A549 (cell line): ENCODE results near the gene PRKAR1B. TPM values are rescaled to one million over a fixed set of nuclear protein-coding genes. Genes with fewer than 3 reads are reported as not detected.

Source experiments
- ATAC-seq, 2 experiments: fragments of 200-7000 bp in 1 of 2; fragments of >200 bp in 1 of 2; cut with Nextera tagmentation in 1 of 2; cut with Tn5 transposase in 1 of 2; 3 replicates each; pipeline versions ENCODE4 v1.8.0 to v1.9.1; 2018 to 2020; ENCODE audit warnings: mild to moderate bottlenecking in 1 of 2, moderate library complexity in 1 of 2
- CTCF ChIA-PET: fragments of 300-600 bp; sonication (Branson Sonifier 250); formaldehyde crosslinking; extraction: SDS; loops from one replicate; lab custom pipeline; 2021; ENCODE audit warnings: antibody characterized with exemption, inconsistent platforms; lab: Yijun Ruan, JAX
- POLR2A ChIA-PET: fragments of 350-600 bp; formaldehyde crosslinking; extraction: SDS; loops from one replicate; lab custom pipeline; 2021; ENCODE audit warnings: antibody characterized with exemption, inconsistent platforms; lab: Yijun Ruan, JAX
- DNase-seq, 2 experiments: peaks; one replicate each; pipeline versions ENCODE4 v3.0.0 to v3.0.0-alpha.2; 2011 to 2016; ENCODE audit warnings: low read depth in 1 of 2, low spot score in 1 of 2
- FAIRE-seq: peaks from 2 replicates; lab custom pipeline; 2011; peaks lifted over from hg19 to GRCh38; lab: Jason Lieb, UNC
- H3K27ac ChIP-seq, 2 experiments: fragments of >200 bp; sonication (Bioruptor Twin); formaldehyde crosslinking; 3 replicates each; pipeline ENCODE4 v1.5.1; 2016 to 2017
- H3K4me1 ChIP-seq: fragments of >200 bp; sonication (Bioruptor Twin); formaldehyde crosslinking; 3 replicates; pipeline ENCODE4 v1.6.1; 2016
- H3K4me2 ChIP-seq: fragments of >200 bp; sonication (Bioruptor Twin); formaldehyde crosslinking; 3 replicates; pipeline ENCODE4 v1.6.1; 2016
- H3K4me3 ChIP-seq: fragments of >200 bp; sonication (Bioruptor Twin); formaldehyde crosslinking; 3 replicates; pipeline ENCODE4 v1.5.1; 2016
- H3K9me3 ChIP-seq: fragments of >200 bp; sonication (Bioruptor Twin); formaldehyde crosslinking; 3 replicates; pipeline ENCODE4 v1.6.1; 2016
- CBX8 ChIP-seq: fragments of 200-600 bp; sonication (generic); IDR thresholded peaks from 2 replicates; pipeline ENCODE4 v1.6.1; 2016
- CHD2 ChIP-seq: fragments of 150-350 bp; IDR thresholded peaks from 2 replicates; pipeline ENCODE4 v1.6.1; 2014; ENCODE audit warnings: low read length; ENCODE audit not compliant: partially characterized antibody
- CHD4 ChIP-seq: fragments of 200-600 bp; sonication (generic); IDR thresholded peaks from 2 replicates; pipeline ENCODE4 v1.6.1; 2016; ENCODE audit warnings: antibody characterized with exemption, mild to moderate bottlenecking, borderline replicate concordance
- EHMT2 ChIP-seq: fragments of 200-600 bp; sonication (generic); IDR thresholded peaks from 2 replicates; pipeline ENCODE4 v1.6.1; 2016; ENCODE audit warnings: antibody characterized with exemption, low read depth, mild to moderate bottlenecking, moderate library complexity
- EP300 ChIP-seq, 2 experiments: fragments of >200 bp; sonication (Bioruptor Twin); formaldehyde crosslinking; IDR thresholded peaks; 2 replicates in 1 of 2; 3 replicates in 1 of 2; pipeline ENCODE4 v1.6.1; 2016 to 2017
- FOXS1 ChIP-seq: fragments of 250-450 bp; sonication (Bioruptor Pico); IDR thresholded peaks from 2 replicates; pipeline ENCODE4 v1.5.0; 2020; ENCODE audit warnings: mild to moderate bottlenecking, moderate library complexity
- GATA3 ChIP-seq: IDR thresholded peaks from 2 replicates; pipeline ENCODE4 v1.6.1; 2012; ENCODE audit warnings: borderline replicate concordance
- HDAC2 ChIP-seq: fragments of 200-600 bp; sonication (generic); IDR thresholded peaks from 2 replicates; pipeline ENCODE4 v1.6.1; 2016
- HEYL ChIP-seq: fragments of 250-450 bp; sonication (Bioruptor Pico); IDR thresholded peaks from 2 replicates; pipeline ENCODE4 v1.8.0; 2021; ENCODE audit warnings: mild to moderate bottlenecking, moderate library complexity
- HOXA7 ChIP-seq: fragments of 250-450 bp; sonication (Bioruptor Pico); IDR thresholded peaks from 2 replicates; pipeline ENCODE4 v1.5.0; 2020; ENCODE audit warnings: mild to moderate bottlenecking, moderate library complexity
- KDM5A ChIP-seq: fragments of 200-600 bp; sonication (generic); IDR thresholded peaks from 2 replicates; pipeline ENCODE4 v1.6.1; 2016; ENCODE audit warnings: antibody characterized with exemption, mild to moderate bottlenecking
- MAFK ChIP-seq: fragments of 450-650 bp; IDR thresholded peaks from 2 replicates; pipeline ENCODE4 v1.6.1; 2014; ENCODE audit not compliant: partially characterized antibody
- MAZ ChIP-seq: fragments of 150-350 bp; IDR thresholded peaks from 2 replicates; pipeline ENCODE4 v1.6.1; 2014; ENCODE audit warnings: antibody characterized with exemption, low read depth, low read length, borderline replicate concordance
- NPAS2 ChIP-seq: fragments of 250-450 bp; sonication (Bioruptor Pico); IDR thresholded peaks from 2 replicates; pipeline ENCODE4 v1.8.0; 2022; ENCODE audit warnings: mild to moderate bottlenecking, moderate library complexity, borderline replicate concordance
- NR3C1 ChIP-seq: fragments of >200 bp; sonication (Bioruptor Twin); formaldehyde crosslinking; IDR thresholded peaks from 3 replicates; pipeline ENCODE4 v1.6.1; 2017
- RARB ChIP-seq: fragments of 250-450 bp; sonication (Bioruptor Pico); IDR thresholded peaks from 2 replicates; pipeline ENCODE4 v1.8.0; 2021; ENCODE audit warnings: mild to moderate bottlenecking, moderate library complexity
- RCOR1 ChIP-seq: fragments of 150-350 bp; IDR thresholded peaks from 2 replicates; pipeline ENCODE4 v1.6.1; 2014; ENCODE audit warnings: antibody characterized with exemption, low read length, low read depth
- RNF2 ChIP-seq: fragments of 200-600 bp; sonication (generic); IDR thresholded peaks from 2 replicates; pipeline ENCODE4 v1.6.1; 2016; ENCODE audit warnings: low read depth, mild to moderate bottlenecking, antibody characterized with exemption, moderate library complexity, borderline replicate concordance
- SMC3 ChIP-seq: fragments of >200 bp; sonication (Bioruptor Twin); formaldehyde crosslinking; IDR thresholded peaks from 3 replicates; pipeline ENCODE4 v1.6.1; 2018; ENCODE audit warnings: inconsistent platforms
- SREBF2 ChIP-seq: fragments of 450-650 bp; IDR thresholded peaks from 2 replicates; pipeline ENCODE4 v1.6.1; 2014; ENCODE audit warnings: mild to moderate bottlenecking, moderate library complexity
- TP53 ChIP-seq: fragments of 250-450 bp; sonication (Bioruptor Pico); IDR thresholded peaks from 2 replicates; pipeline ENCODE4 v1.5.0; 2021; ENCODE audit warnings: mild to moderate bottlenecking, moderate library complexity
- ZC3H11A ChIP-seq: fragments of 450-650 bp; IDR thresholded peaks from 2 replicates; pipeline ENCODE4 v1.6.1; 2014; ENCODE audit warnings: antibody characterized with exemption, mild to moderate bottlenecking
- ZSCAN20 ChIP-seq: fragments of 250-450 bp; sonication (Bioruptor Pico); IDR thresholded peaks from 2 replicates; pipeline ENCODE4 v1.8.0; 2022; ENCODE audit warnings: mild to moderate bottlenecking, moderate library complexity
- WGBS: methylation state at CpG from one replicate; pipeline ENCODE4 v1.1.6; 2017; ENCODE audit errors: missing lambda C conversion rate; 5-methylcytosine and 5-hydroxymethylcytosine counted together
- polyA plus RNA-seq, 4 experiments: library from polyadenylated mRNA; depleted of rRNA in 3 of 4; stranded (reverse); fragments of >200 nt; fragmentation: RNase III in 1 of 4; extraction: RNeasy Plus Mini Kit Qiagen cat#74134 plus additional on column Dnase treatment in 1 of 4; gene quantifications; 2 replicates in 3 of 4; 3 replicates in 1 of 4; pipeline ENCODE4 v1.2.3, GENCODE V29; 2011 to 2017
- TF ChIP-seq, protein P1 (sequence below): fragments of >200 bp; sonication (Bioruptor Twin); formaldehyde crosslinking; IDR thresholded peaks from 3 replicates; pipeline ENCODE4 v1.5.1; 2016
- TF ChIP-seq, protein P2 (sequence below): IDR thresholded peaks from 2 replicates; pipeline ENCODE4 v1.6.1; 2012
- TF ChIP-seq, protein P3 (sequence below): IDR thresholded peaks from 2 replicates; pipeline ENCODE4 v1.6.1; 2012; ENCODE audit warnings: low read depth, borderline replicate concordance
- TF ChIP-seq, protein P4 (sequence below): fragments of >200 bp; sonication (Bioruptor Twin); formaldehyde crosslinking; IDR thresholded peaks from 2 replicates; pipeline ENCODE4 v1.6.1; 2016
- TF ChIP-seq, protein P5 (sequence below): fragments of 250-450 bp; sonication (Bioruptor Pico); IDR thresholded peaks from 2 replicates; pipeline ENCODE4 v1.5.0; 2020; ENCODE audit warnings: low read depth, mild to moderate bottlenecking, moderate library complexity

The PRKAR1B gene
- polyA plus RNA-seq, 2 of the 4 experiments (the other 2 are of a cell fraction) = 10.1 to 33.7 TPM

DNA sequence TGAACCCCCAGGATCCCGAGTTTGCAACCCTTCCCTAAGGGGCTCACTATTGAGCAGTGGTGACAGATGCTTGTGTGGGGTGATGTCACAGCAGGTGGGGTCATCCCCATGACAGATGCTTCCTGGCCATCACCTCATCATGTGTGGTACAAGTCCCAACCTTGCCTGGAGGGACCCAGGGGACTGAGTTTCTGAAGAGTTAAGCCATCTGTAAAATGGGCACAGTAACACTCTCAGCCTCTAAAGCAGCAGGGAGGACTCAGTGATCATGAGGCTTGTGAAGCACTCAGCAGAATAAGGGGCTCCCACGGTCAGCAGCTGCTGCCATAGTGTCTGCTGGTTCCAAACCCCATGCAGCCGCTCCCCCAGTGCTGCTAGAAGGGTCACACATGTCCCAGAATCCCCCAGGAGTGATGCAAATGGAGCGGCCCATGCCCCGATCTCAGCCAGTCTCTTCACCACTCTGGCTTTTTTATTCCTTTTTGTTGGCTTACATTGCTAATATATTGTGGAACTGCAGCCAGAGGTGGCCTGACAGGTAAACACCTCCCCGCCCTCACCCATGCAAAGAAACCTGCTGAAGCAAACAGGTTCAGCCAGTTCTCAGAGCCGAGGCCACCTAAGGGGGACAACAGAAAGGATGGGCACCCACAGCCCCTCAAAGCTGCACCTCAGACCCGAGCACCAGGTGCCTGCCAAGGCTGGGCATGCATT, 105.4 kb downstream of the PRKAR1B start:
- WGBS = 86% methylated on average over 8 of the region's 8 CpGs
- no peak for ATAC-seq
- peaks cover 19% of the 10 kb centered on the region for H3K9me3 ChIP-seq
- ChIA-PET CTCF (no interaction called here), POLR2A (no interaction called here)
- H3K4me3 ChIP-seq = no peak overlapping the region
- FAIRE-seq = no peak
- no peak overlapping the region for H3K4me2 ChIP-seq
- no peak for TF ChIP-seq EHMT2
- no peak for TF ChIP-seq CBX8
- no peak for TF ChIP-seq RCOR1
- TF ChIP-seq TP53 (CRISPR knock-in tag) = no peak
- TF ChIP-seq GATA3 = no peak
- TF ChIP-seq ZC3H11A = no peak
- TF ChIP-seq HDAC2 = no peak
- TF ChIP-seq, protein P1, sequence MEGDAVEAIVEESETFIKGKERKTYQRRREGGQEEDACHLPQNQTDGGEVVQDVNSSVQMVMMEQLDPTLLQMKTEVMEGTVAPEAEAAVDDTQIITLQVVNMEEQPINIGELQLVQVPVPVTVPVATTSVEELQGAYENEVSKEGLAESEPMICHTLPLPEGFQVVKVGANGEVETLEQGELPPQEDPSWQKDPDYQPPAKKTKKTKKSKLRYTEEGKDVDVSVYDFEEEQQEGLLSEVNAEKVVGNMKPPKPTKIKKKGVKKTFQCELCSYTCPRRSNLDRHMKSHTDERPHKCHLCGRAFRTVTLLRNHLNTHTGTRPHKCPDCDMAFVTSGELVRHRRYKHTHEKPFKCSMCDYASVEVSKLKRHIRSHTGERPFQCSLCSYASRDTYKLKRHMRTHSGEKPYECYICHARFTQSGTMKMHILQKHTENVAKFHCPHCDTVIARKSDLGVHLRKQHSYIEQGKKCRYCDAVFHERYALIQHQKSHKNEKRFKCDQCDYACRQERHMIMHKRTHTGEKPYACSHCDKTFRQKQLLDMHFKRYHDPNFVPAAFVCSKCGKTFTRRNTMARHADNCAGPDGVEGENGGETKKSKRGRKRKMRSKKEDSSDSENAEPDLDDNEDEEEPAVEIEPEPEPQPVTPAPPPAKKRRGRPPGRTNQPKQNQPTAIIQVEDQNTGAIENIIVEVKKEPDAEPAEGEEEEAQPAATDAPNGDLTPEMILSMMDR = no peak
- no peak for TF ChIP-seq CHD4
- TF ChIP-seq RNF2 = no peak
- TF ChIP-seq CHD2 = no peak
- TF ChIP-seq ZSCAN20 (CRISPR knock-in tag) = no peak
- no peak for TF ChIP-seq HOXA7 (CRISPR knock-in tag)
- TF ChIP-seq NR3C1 = no peak
- no peak overlapping the region for H3K27ac ChIP-seq
- H3K4me1 ChIP-seq = no peaks in the 10 kb centered on the region
- DNase-seq = no peak

DNA sequence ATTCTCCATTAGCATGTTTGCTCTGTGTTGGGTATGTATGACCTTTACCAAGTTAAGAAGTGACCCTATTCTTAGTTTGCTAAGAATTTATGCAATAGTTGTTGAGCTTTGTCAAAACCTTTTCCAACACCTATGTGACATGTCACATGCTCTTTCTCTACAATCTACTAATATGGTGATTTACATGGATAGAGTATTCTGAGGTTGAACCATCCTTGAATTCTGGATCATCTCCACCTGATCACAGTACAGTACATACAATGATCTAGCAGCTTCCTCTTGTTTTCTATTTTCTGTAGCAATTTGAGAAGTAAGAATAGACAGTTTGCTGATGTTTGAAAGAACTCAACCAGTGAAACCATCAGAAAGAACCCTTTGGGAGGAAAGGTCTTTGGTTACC, 106.2 kb downstream of the PRKAR1B start:
- H3K4me2 ChIP-seq = no peak overlapping the region
- FAIRE-seq = no peak
- no peak for DNase-seq

More for the DNA sequence above, 106.2 kb downstream of the PRKAR1B start:
- no peak for TF ChIP-seq TP53 (CRISPR knock-in tag)
- no peak for TF ChIP-seq SMC3
- TF ChIP-seq SREBF2 = no peak
- TF ChIP-seq, protein P2, sequence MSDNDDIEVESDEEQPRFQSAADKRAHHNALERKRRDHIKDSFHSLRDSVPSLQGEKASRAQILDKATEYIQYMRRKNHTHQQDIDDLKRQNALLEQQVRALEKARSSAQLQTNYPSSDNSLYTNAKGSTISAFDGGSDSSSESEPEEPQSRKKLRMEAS = no peak
- TF ChIP-seq MAFK = no peak
- TF ChIP-seq, protein P1 = no peak
- no peak for TF ChIP-seq MAZ
- no peak for TF ChIP-seq CBX8
- TF ChIP-seq, protein P3, sequence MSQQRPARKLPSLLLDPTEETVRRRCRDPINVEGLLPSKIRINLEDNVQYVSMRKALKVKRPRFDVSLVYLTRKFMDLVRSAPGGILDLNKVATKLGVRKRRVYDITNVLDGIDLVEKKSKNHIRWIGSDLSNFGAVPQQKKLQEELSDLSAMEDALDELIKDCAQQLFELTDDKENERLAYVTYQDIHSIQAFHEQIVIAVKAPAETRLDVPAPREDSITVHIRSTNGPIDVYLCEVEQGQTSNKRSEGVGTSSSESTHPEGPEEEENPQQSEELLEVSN = no peak
- TF ChIP-seq FOXS1 (CRISPR knock-in tag) = no peak
- no peak for TF ChIP-seq EP300 (IDR thresholded peaks at IDR 0.05)
- TF ChIP-seq, protein P4, sequence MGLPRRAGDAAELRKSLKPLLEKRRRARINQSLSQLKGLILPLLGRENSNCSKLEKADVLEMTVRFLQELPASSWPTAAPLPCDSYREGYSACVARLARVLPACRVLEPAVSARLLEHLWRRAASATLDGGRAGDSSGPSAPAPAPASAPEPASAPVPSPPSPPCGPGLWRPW = no peak
- no peak for TF ChIP-seq HEYL (CRISPR knock-in tag)
- TF ChIP-seq, protein P5, sequence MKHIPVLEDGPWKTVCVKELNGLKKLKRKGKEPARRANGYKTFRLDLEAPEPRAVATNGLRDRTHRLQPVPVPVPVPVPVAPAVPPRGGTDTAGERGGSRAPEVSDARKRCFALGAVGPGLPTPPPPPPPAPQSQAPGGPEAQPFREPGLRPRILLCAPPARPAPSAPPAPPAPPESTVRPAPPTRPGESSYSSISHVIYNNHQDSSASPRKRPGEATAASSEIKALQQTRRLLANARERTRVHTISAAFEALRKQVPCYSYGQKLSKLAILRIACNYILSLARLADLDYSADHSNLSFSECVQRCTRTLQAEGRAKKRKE (CRISPR knock-in tag) = no peak
- TF ChIP-seq HDAC2 = no peak
- TF ChIP-seq RARB (CRISPR knock-in tag) = no peak
- TF ChIP-seq KDM5A = no peak
- TF ChIP-seq NPAS2 (CRISPR knock-in tag) = no peak
- ChIA-PET CTCF (no interaction called here), POLR2A (no interaction called here)
- Histone ChIP-seq H3K4me1 (no peaks in the 10 kb centered on the region), H3K9me3 (peaks cover 19% of the 10 kb centered on the region), H3K4me3 (no peak overlapping the region), H3K27ac (no peak overlapping the region)
- no peak for ATAC-seq
